GM12878 (cell line): ENCODE measurements around the gene MCTP2. TPM values are rescaled to one million over a fixed set of nuclear protein-coding genes. Genes with fewer than 3 reads are reported as not detected.

ENCODE experiments used
- ATAC-seq: fragments of 200-7000 bp; cut with Tn5 transposase; 3 replicates; pipeline ENCODE4 v1.9.1; 2020; ENCODE audit warnings: mild to moderate bottlenecking, moderate library complexity
- BruUV-seq: library from RNA; stranded (reverse); fragments of 400-500 nt; replicated peaks from 2 replicates; lab custom pipeline; 2021; lab: Mats Ljungman, UMichigan
- CTCF ChIA-PET: fragments of 300-600 bp; sonication (Branson Sonifier 250); formaldehyde crosslinking; extraction: SDS; loops from one replicate; lab custom pipeline; 2021; ENCODE audit warnings: inconsistent platforms; lab: Yijun Ruan, JAX
- POLR2A ChIA-PET: fragments of 350-600 bp; formaldehyde crosslinking; extraction: SDS; loops from one replicate; lab custom pipeline; 2021; ENCODE audit warnings: inconsistent platforms; lab: Charles Lee
- RAD21 ChIA-PET: fragments of 300-600 bp; sonication (Branson Sonifier 250); formaldehyde crosslinking; loops from one replicate; lab custom pipeline; 2023; ENCODE audit warnings: antibody characterized with exemption; ENCODE audit not compliant: unreplicated experiment; lab: Charles Lee
- SMC1A ChIA-PET: fragments of 300-600 bp; sonication (Branson Sonifier 250); formaldehyde crosslinking; loops from one replicate; lab custom pipeline; 2023; ENCODE audit not compliant: unreplicated experiment, uncharacterized antibody; lab: Charles Lee
- DNase-seq: peaks from one replicate; pipeline ENCODE4 v3.0.0-alpha.2; 2011; ENCODE audit warnings: low read depth, low spot score
- FAIRE-seq: peaks from 3 replicates; lab custom pipeline; 2011; peaks lifted over from hg19 to GRCh38; lab: Jason Lieb, UNC
- H2AFZ ChIP-seq: 2 replicates; pipeline ENCODE4 v1.6.0; 2011; ENCODE audit warnings: low read depth, low read length, control low read depth; ENCODE audit not compliant: control insufficient read depth
- H3K27ac ChIP-seq: 2 replicates; pipeline ENCODE4 v1.5.1; 2011; ENCODE audit warnings: control low read depth; ENCODE audit not compliant: control insufficient read depth, insufficient read depth
- H3K27me3 ChIP-seq, 2 experiments: replicated peaks in 1 of 2; 2 replicates each; pipeline versions ENCODE4 v1.6.0 to v1.6.1; 2011; ENCODE audit warnings: low read length in 1 of 2; ENCODE audit not compliant: control insufficient read depth in 2 of 2, insufficient read depth in 2 of 2
- H3K36me3 ChIP-seq, 2 experiments: 2 replicates each; pipeline ENCODE4 v1.5.1; 2011; ENCODE audit warnings: low read length in 1 of 2; ENCODE audit not compliant: control insufficient read depth in 2 of 2, insufficient read depth in 2 of 2
- H3K4me1 ChIP-seq: 2 replicates; pipeline ENCODE4 v1.6.1; 2011; ENCODE audit warnings: mild to moderate bottlenecking, low read length, moderate library complexity, mixed read lengths; ENCODE audit not compliant: control insufficient read depth, insufficient read depth
- H3K4me2 ChIP-seq: 2 replicates; pipeline ENCODE4 v1.6.0; 2011; ENCODE audit warnings: control low read depth; ENCODE audit not compliant: control insufficient read depth, insufficient read depth
- H3K4me3 ChIP-seq: fragments of 200-600 bp; sonication (generic); 2 replicates; pipeline ENCODE4 v1.5.1; 2016
- H3K79me2 ChIP-seq: 2 replicates; pipeline ENCODE4 v1.6.0; 2011; ENCODE audit warnings: low read length; ENCODE audit not compliant: control insufficient read depth, insufficient read depth
- H3K9ac ChIP-seq: 2 replicates; pipeline ENCODE4 v1.8.0; 2011; ENCODE audit warnings: low read length, control low read depth, mixed read lengths; ENCODE audit not compliant: control insufficient read depth, insufficient read depth
- H3K9me3 ChIP-seq: replicated peaks from 3 replicates; pipeline ENCODE4 v1.5.1; 2011; ENCODE audit warnings: mild to moderate bottlenecking, low read length; ENCODE audit not compliant: control insufficient read depth, insufficient read depth
- H4K20me1 ChIP-seq: 2 replicates; pipeline ENCODE4 v1.6.0; 2011; ENCODE audit not compliant: control insufficient read depth, insufficient read depth
- CHD2 ChIP-seq: IDR thresholded peaks from 2 replicates; pipeline ENCODE4 v1.6.1; 2011; ENCODE audit warnings: low read depth, low read length, improper control_type of control experiment, borderline replicate concordance
- CHD4 ChIP-seq: fragments of 200-600 bp; sonication (generic); IDR thresholded peaks from 2 replicates; pipeline ENCODE4 v1.6.1; 2016; ENCODE audit warnings: mild to moderate bottlenecking
- FOXK2 ChIP-seq: fragments of 450-650 bp; IDR thresholded peaks from 2 replicates; pipeline ENCODE4 v1.6.1; 2017; ENCODE audit warnings: mild to moderate bottlenecking, moderate library complexity
- HCFC1 ChIP-seq: fragments of 150-350 bp; IDR thresholded peaks from 2 replicates; pipeline ENCODE4 v1.6.1; 2014; ENCODE audit warnings: low read length
- NFYA ChIP-seq: IDR thresholded peaks from 2 replicates; pipeline ENCODE4 v1.6.1; 2011; ENCODE audit warnings: low read depth, mild to moderate bottlenecking, low read length, improper control_type of control experiment, borderline replicate concordance
- SMARCA5 ChIP-seq: fragments of 450-650 bp; IDR thresholded peaks from 2 replicates; pipeline ENCODE4 v1.6.1; 2017; ENCODE audit warnings: mild to moderate bottlenecking
- SREBF2 ChIP-seq: IDR thresholded peaks from 2 replicates; pipeline ENCODE4 v1.6.1; 2012; ENCODE audit warnings: mild to moderate bottlenecking, low read length
- STAT3 ChIP-seq: IDR thresholded peaks from 2 replicates; pipeline ENCODE4 v1.6.1; 2011; ENCODE audit warnings: low read depth, low read length, improper control_type of control experiment
- TBL1XR1 ChIP-seq: IDR thresholded peaks from 2 replicates; pipeline ENCODE4 v1.6.1; 2012; ENCODE audit warnings: low read depth, low read length, improper control_type of control experiment
- WGBS: methylation state at CpG from one replicate; pipeline ENCODE4 v1.1.6; 2016; ENCODE audit warnings: low lambda C conversion rate; ENCODE audit not compliant: insufficient replicate concordance, insufficient coverage; ENCODE audit errors: missing lambda C conversion rate; 5-methylcytosine and 5-hydroxymethylcytosine counted together
- in situ Hi-C: fragments of 300-500 bp; cut with MboI; formaldehyde crosslinking; loops from 9 replicates; pipeline ENCODE4 v1.14.3; 2018; ENCODE audit warnings: mixed read lengths
- intact Hi-C: fragments of 100-400 bp; cut with micrococcal nuclease; formaldehyde crosslinking; loops from one replicate; pipeline ENCODE4 v1.14.2; 2022; ENCODE audit not compliant: unreplicated experiment
- polyA plus RNA-seq, 11 experiments: library from polyadenylated mRNA; depleted of rRNA in 4 of 11; unstranded in 6 of 11; stranded (reverse) in 5 of 11; fragments of >200 nt; fragmentation: Nextera tagmentation in 4 of 11; fragmentation: Illumina TruSeq in 1 of 11; extraction: Ambion mirVana in 4 of 11; extraction: Trizol in 1 of 11; gene quantifications; 1 replicate in 1 of 11; 2 replicates in 10 of 11; pipeline versions ENCODE4 v1.2.1 to v1.2.3, GENCODE V29; 2011 to 2016; ENCODE audit warnings: inconsistent platforms in 2 of 11, missing spikeins in 2 of 11, low read depth in 1 of 11
- total RNA-seq, 4 experiments: library from RNA; depleted of rRNA in 3 of 4; stranded (reverse); fragments of >200 nt in 3 of 4; fragmentation: Illumina TruSeq in 1 of 4; extraction: Trizol in 1 of 4; gene quantifications; 2 replicates each; pipeline versions ENCODE4 v1.2.1 to v1.2.3, GENCODE V29; 2013 to 2021
- TF ChIP-seq, protein P1 (sequence below): fragments of 450-650 bp; IDR thresholded peaks from 2 replicates; pipeline ENCODE4 v1.6.1; 2017; ENCODE audit warnings: mild to moderate bottlenecking, moderate library complexity
- TF ChIP-seq, protein P2 (sequence below): fragments of 450-650 bp; IDR thresholded peaks from 2 replicates; pipeline ENCODE4 v1.6.1; 2018; ENCODE audit warnings: borderline replicate concordance, mild to moderate bottlenecking; ENCODE audit not compliant: partially characterized antibody
- TF ChIP-seq, protein P3 (sequence below), 3 experiments: IDR thresholded peaks in 2 of 3; conservative IDR thresholded peaks in 1 of 3; 2 replicates each; pipeline ENCODE4 v1.5.1; 2011; ENCODE audit warnings: low read depth in 3 of 3, low read length in 3 of 3, mild to moderate bottlenecking in 3 of 3, control low read depth in 2 of 3, moderate library complexity in 2 of 3, inconsistent platforms in 1 of 3, mixed read lengths in 1 of 3; ENCODE audit not compliant: control insufficient read depth in 2 of 3, insufficient read depth in 1 of 3; ENCODE audit errors: extremely low read depth in 1 of 3

MCTP2 gene
- total and polyA plus RNA-seq, 10 of the 15 experiments (the other 5 are each of a cell fraction or from before 2014, with no cell fraction given) = 0.24 to 48.5 (median 0.88) TPM

DNA sequence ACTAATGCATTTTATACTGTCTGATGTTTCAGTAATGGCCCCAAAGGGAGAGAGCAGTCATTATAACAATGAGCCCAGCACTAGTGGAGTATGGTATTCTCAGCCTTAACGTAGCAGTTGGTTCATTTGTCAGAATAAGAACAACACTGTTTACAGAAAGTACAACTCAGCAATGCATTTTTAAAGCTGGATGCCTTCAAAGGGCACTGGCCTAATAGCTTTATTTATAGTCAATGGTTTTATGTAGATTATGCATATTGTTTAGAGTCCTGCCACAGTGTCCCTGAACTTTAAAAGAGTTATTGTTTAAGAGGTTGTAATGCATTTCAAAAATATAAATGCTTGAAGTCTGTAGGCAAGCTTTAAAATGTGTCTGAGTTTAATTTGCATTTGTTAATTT, 211.1 kb downstream of the MCTP2 start:
- ATAC-seq = no peak
- ChIA-PET POLR2A (no interaction called here), CTCF (interaction anchor here (0.6 to 0.8 kb wide), 2 partner anchors 11 to 36 kb away, joined by 3 read pairs; no protein-coding TSS in a partner anchor), SMC1A (no interaction called here), RAD21 (no interaction called here)
- TF ChIP-seq STAT3 (no peak), CHD2 (no peak), SMARCA5 (no peak), HCFC1 (no peak), NFYA (no peak), FOXK2 (no peak), TBL1XR1 (no peak), SREBF2 (no peak), CHD4 (no peak)
- TF ChIP-seq, protein P1, sequence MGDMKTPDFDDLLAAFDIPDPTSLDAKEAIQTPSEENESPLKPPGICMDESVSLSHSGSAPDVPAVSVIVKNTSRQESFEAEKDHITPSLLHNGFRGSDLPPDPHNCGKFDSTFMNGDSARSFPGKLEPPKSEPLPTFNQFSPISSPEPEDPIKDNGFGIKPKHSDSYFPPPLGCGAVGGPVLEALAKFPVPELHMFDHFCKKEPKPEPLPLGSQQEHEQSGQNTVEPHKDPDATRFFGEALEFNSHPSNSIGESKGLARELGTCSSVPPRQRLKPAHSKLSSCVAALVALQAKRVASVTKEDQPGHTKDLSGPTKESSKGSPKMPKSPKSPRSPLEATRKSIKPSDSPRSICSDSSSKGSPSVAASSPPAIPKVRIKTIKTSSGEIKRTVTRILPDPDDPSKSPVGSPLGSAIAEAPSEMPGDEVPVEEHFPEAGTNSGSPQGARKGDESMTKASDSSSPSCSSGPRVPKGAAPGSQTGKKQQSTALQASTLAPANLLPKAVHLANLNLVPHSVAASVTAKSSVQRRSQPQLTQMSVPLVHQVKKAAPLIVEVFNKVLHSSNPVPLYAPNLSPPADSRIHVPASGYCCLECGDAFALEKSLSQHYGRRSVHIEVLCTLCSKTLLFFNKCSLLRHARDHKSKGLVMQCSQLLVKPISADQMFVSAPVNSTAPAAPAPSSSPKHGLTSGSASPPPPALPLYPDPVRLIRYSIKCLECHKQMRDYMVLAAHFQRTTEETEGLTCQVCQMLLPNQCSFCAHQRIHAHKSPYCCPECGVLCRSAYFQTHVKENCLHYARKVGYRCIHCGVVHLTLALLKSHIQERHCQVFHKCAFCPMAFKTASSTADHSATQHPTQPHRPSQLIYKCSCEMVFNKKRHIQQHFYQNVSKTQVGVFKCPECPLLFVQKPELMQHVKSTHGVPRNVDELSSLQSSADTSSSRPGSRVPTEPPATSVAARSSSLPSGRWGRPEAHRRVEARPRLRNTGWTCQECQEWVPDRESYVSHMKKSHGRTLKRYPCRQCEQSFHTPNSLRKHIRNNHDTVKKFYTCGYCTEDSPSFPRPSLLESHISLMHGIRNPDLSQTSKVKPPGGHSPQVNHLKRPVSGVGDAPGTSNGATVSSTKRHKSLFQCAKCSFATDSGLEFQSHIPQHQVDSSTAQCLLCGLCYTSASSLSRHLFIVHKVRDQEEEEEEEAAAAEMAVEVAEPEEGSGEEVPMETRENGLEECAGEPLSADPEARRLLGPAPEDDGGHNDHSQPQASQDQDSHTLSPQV = no peak
- TF ChIP-seq, protein P2, sequence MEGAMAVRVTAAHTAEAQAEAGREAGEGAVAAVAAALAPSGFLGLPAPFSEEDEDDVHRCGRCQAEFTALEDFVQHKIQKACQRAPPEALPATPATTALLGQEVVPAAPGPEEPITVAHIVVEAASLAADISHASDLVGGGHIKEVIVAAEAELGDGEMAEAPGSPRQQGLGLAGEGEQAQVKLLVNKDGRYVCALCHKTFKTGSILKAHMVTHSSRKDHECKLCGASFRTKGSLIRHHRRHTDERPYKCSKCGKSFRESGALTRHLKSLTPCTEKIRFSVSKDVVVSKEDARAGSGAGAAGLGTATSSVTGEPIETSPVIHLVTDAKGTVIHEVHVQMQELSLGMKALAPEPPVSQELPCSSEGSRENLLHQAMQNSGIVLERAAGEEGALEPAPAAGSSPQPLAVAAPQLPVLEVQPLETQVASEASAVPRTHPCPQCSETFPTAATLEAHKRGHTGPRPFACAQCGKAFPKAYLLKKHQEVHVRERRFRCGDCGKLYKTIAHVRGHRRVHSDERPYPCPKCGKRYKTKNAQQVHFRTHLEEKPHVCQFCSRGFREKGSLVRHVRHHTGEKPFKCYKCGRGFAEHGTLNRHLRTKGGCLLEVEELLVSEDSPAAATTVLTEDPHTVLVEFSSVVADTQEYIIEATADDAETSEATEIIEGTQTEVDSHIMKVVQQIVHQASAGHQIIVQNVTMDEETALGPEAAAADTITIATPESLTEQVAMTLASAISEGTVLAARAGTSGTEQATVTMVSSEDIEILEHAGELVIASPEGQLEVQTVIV = no peak
- TF ChIP-seq, protein P3, sequence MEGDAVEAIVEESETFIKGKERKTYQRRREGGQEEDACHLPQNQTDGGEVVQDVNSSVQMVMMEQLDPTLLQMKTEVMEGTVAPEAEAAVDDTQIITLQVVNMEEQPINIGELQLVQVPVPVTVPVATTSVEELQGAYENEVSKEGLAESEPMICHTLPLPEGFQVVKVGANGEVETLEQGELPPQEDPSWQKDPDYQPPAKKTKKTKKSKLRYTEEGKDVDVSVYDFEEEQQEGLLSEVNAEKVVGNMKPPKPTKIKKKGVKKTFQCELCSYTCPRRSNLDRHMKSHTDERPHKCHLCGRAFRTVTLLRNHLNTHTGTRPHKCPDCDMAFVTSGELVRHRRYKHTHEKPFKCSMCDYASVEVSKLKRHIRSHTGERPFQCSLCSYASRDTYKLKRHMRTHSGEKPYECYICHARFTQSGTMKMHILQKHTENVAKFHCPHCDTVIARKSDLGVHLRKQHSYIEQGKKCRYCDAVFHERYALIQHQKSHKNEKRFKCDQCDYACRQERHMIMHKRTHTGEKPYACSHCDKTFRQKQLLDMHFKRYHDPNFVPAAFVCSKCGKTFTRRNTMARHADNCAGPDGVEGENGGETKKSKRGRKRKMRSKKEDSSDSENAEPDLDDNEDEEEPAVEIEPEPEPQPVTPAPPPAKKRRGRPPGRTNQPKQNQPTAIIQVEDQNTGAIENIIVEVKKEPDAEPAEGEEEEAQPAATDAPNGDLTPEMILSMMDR (IDR thresholded peaks at IDR 0.05 in 2 of 3, conservative IDR thresholded peaks at IDR 0.05 in 1 of 3; ENCODE audit: control insufficient read depth in 2 of 3, extremely low read depth in 1 of 3, insufficient read depth in 1 of 3, low read depth in 3 of 3, low read length in 3 of 3) = no peak
- no peak for FAIRE-seq
- no peaks in the 10 kb centered on the region for H3K9me3 ChIP-seq
- H3K27ac ChIP-seq = no peak overlapping the region
- intact Hi-C loops (no loop called here), in situ Hi-C loops (no loop called here)
- H4K20me1 ChIP-seq = no peaks in the 10 kb centered on the region
- no peaks in the 10 kb centered on the region for H3K36me3 ChIP-seq
- no peak overlapping the region for H2AFZ ChIP-seq
- H3K9ac ChIP-seq = no peak overlapping the region
- no peaks in the 10 kb centered on the region for H3K4me1 ChIP-seq
- BruUV-seq = no TSS peak
- DNase-seq = no peak
- no peak overlapping the region for H3K4me3 ChIP-seq
- WGBS = 4% methylated on average over 1 of the region's 1 CpG
- H3K27me3 ChIP-seq = no peaks in the 10 kb centered on the region
- no peaks in the 10 kb centered on the region for H3K79me2 ChIP-seq
- no peak overlapping the region for H3K4me2 ChIP-seq
